HepG2 (cell line): ENCODE measurements around the gene ZSCAN31. TPM values are rescaled to one million over a fixed set of nuclear protein-coding genes. Genes with fewer than 3 reads are reported as not detected.
"Not testable (repeated sequence)": the region's sequence is repeated elsewhere in the genome, so short reads cannot be mapped to it uniquely, and the experiment has no call there.

Experiments used
- ATAC-seq: fragments of 200-7000 bp; cut with Tn5 transposase; 3 replicates; pipeline ENCODE4 v1.9.1; 2020; ENCODE audit warnings: mild to moderate bottlenecking, moderate library complexity
- BruUV-seq: library from RNA; stranded (reverse); fragments of 400-500 nt; replicated peaks from 2 replicates; lab custom pipeline; 2021; lab: Mats Ljungman, UMichigan
- CTCF ChIA-PET: fragments of 300-600 bp; formaldehyde crosslinking; extraction: SDS; loops from one replicate; lab custom pipeline; 2021; ENCODE audit warnings: low total read pairs, inconsistent platforms, low intra/inter-chr PET ratio; lab: Yijun Ruan, JAX
- POLR2A ChIA-PET: fragments of 350-600 bp; sonication (Branson Sonifier 250); formaldehyde crosslinking; loops from one replicate; lab custom pipeline; 2020; ENCODE audit warnings: antibody characterized with exemption, inconsistent platforms; lab: Yijun Ruan, JAX
- DNase-seq: peaks from one replicate; pipeline ENCODE4 v3.0.0-alpha.2; 2015; ENCODE audit warnings: low spot score
- FAIRE-seq: peaks from 3 replicates; lab custom pipeline; 2011; peaks lifted over from hg19 to GRCh38; lab: Jason Lieb, UNC
- H2AFZ ChIP-seq: one replicate; pipeline ENCODE4 v1.6.1; 2011; ENCODE audit warnings: low read length, inconsistent platforms
- H3K27ac ChIP-seq: fragments of 300-600 bp; 3 replicates; pipeline ENCODE4 v1.8.0; 2011; ENCODE audit warnings: mixed run types, mild to moderate bottlenecking, mixed read lengths, low read length, inconsistent platforms; ENCODE audit not compliant: insufficient read depth; ENCODE audit errors: extremely low read length
- H3K27me3 ChIP-seq, 2 experiments: fragments of 200-600 bp in 1 of 2; 2 replicates in 1 of 2; 3 replicates in 1 of 2; pipeline versions ENCODE4 v1.6.0 to v1.8.0; 2011; ENCODE audit warnings: low read length in 2 of 2, mild to moderate bottlenecking in 2 of 2, moderate library complexity in 2 of 2, inconsistent platforms in 1 of 2; ENCODE audit not compliant: insufficient read depth in 2 of 2, control insufficient read depth in 1 of 2
- H3K36me3 ChIP-seq, 2 experiments: fragments of 200-600 bp in 1 of 2; replicated peaks in 1 of 2; 2 replicates in 1 of 2; 3 replicates in 1 of 2; pipeline versions ENCODE4 v1.5.1 to v1.8.0; 2011; ENCODE audit warnings: low read length in 2 of 2, inconsistent platforms in 1 of 2; ENCODE audit not compliant: insufficient read depth in 2 of 2, control insufficient read depth in 1 of 2
- H3K4me1 ChIP-seq: 2 replicates; pipeline ENCODE4 v1.5.1; 2012; ENCODE audit warnings: low read length, inconsistent platforms; ENCODE audit not compliant: insufficient read depth
- H3K4me2 ChIP-seq: 2 replicates; pipeline ENCODE4 v1.6.0; 2011; ENCODE audit warnings: low read depth, low read length, inconsistent platforms
- H3K4me3 ChIP-seq, 3 experiments: fragments of 200-600 bp in 1 of 3; sonication (generic), shearing (Covaris generic) in 1 of 3; replicated peaks in 1 of 3; 2 replicates each; pipeline ENCODE4 v1.5.1; 2011 to 2016; ENCODE audit warnings: low read length in 3 of 3, inconsistent platforms in 2 of 3, low read depth in 2 of 3, mild to moderate bottlenecking in 2 of 3, control low read depth in 1 of 3, mixed read lengths in 1 of 3; ENCODE audit not compliant: insufficient read depth in 1 of 3
- H3K79me2 ChIP-seq: one replicate; pipeline ENCODE4 v1.6.1; 2011; ENCODE audit warnings: low read length, inconsistent platforms; ENCODE audit not compliant: insufficient read depth
- H3K9ac ChIP-seq: 2 replicates; pipeline ENCODE4 v1.6.0; 2011; ENCODE audit warnings: mild to moderate bottlenecking, low read depth, low read length, inconsistent platforms; ENCODE audit not compliant: insufficient read depth
- H3K9me3 ChIP-seq: 2 replicates; pipeline ENCODE4 v1.5.1; 2012; ENCODE audit warnings: mild to moderate bottlenecking, low read length
- H4K20me1 ChIP-seq: 2 replicates; pipeline ENCODE4 v1.6.0; 2011; ENCODE audit warnings: inconsistent platforms, mild to moderate bottlenecking, low read length, moderate library complexity; ENCODE audit not compliant: insufficient read depth
- ARNTL ChIP-seq: sonication (generic); formaldehyde crosslinking; IDR thresholded peaks from 2 replicates; pipeline ENCODE4 v1.4.0; 2020; ENCODE audit warnings: mild to moderate bottlenecking, missing genetic modification reagents
- ATF5 ChIP-seq: sonication (generic); formaldehyde crosslinking; IDR thresholded peaks from 2 replicates; pipeline ENCODE4 v1.4.0; 2020; ENCODE audit warnings: mild to moderate bottlenecking, low read depth, missing genetic modification reagents
- MLLT10 ChIP-seq: sonication (generic); formaldehyde crosslinking; IDR thresholded peaks from 2 replicates; pipeline ENCODE4 v1.4.0; 2020; ENCODE audit warnings: missing genetic modification reagents
- RXRA ChIP-seq: sonication (generic); formaldehyde crosslinking; IDR thresholded peaks from 2 replicates; pipeline ENCODE4 v1.5.1; 2020; ENCODE audit warnings: missing genetic modification reagents
- ZNF772 ChIP-seq: sonication (generic); formaldehyde crosslinking; IDR thresholded peaks from 2 replicates; pipeline ENCODE4 v1.5.0; 2020; ENCODE audit warnings: mild to moderate bottlenecking, missing genetic modification reagents
- WGBS: methylation state at CpG from one replicate; pipeline ENCODE4 v1.1.6; 2017; ENCODE audit warnings: low lambda C conversion rate; 5-methylcytosine and 5-hydroxymethylcytosine counted together
- in situ Hi-C: cut with HindIII; loops from 2 replicates; pipeline ENCODE4 v1.10.0; 2017; ENCODE audit warnings: low pct_unique_long_range_greater_than_20kb; ENCODE audit not compliant: extremely low pct_ligation_motif_present
- intact Hi-C: fragments of 100-400 bp; cut with micrococcal nuclease; formaldehyde crosslinking; loops from one replicate; pipeline ENCODE4 v1.10.0; 2022; ENCODE audit not compliant: unreplicated experiment
- polyA plus RNA-seq, 8 experiments: library from polyadenylated mRNA; depleted of rRNA in 3 of 8; stranded (reverse) in 7 of 8; unstranded in 1 of 8; fragments of >200 nt; fragmentation: Illumina TruSeq in 4 of 8; extraction: Trizol in 4 of 8; gene quantifications; 2 replicates each; pipeline versions ENCODE4 v1.2.1 to v1.2.3, GENCODE V29; 2011 to 2016; ENCODE audit warnings: low read depth in 4 of 8, missing spikeins in 1 of 8, mixed read lengths in 1 of 8; ENCODE audit not compliant: insufficient read depth in 1 of 8
- total RNA-seq, 5 experiments: library from RNA; depleted of rRNA; stranded (reverse); fragments of >200 nt; fragmentation: Illumina TruSeq; extraction: Trizol; gene quantifications; 2 replicates each; pipeline ENCODE4 v1.2.3, GENCODE V29; 2016; ENCODE audit warnings: low read depth in 1 of 5

ZSCAN31 gene
- total and polyA plus RNA-seq, 2 of the 13 experiments (the other 11 are each of a cell fraction or from before 2014, with no cell fraction given) = 5.3 to 6.2 TPM

- no peaks in the 10 kb centered on the region for H3K79me2 ChIP-seq
- no peak overlapping the region for H3K4me3 ChIP-seq
- no peak for ATAC-seq
- no peaks in the 10 kb centered on the region for H3K9me3 ChIP-seq
- ChIA-PET POLR2A (no interaction called here), CTCF (no interaction called here)
- no peaks in the 10 kb centered on the region for H4K20me1 ChIP-seq
- in situ Hi-C loops (no loop called here), intact Hi-C loops (no loop called here)
- no peaks in the 10 kb centered on the region for H3K27me3 ChIP-seq
- no peak for DNase-seq
- 92% methylated on average over 4 of the region's 4 CpGs for WGBS
- no peak overlapping the region for H2AFZ ChIP-seq
- H3K4me2 ChIP-seq = no peak overlapping the region
- TF ChIP-seq MLLT10 (no peak), ARNTL (CRISPR knock-in tag) (no peak), ATF5 (CRISPR knock-in tag) (no peak), RXRA (no peak), ZNF772 (CRISPR knock-in tag) (no peak)
- no peak overlapping the region for H3K27ac ChIP-seq
- H3K4me1 ChIP-seq = no peaks in the 10 kb centered on the region
- no peak overlapping the region for H3K9ac ChIP-seq
- no peak for FAIRE-seq
- BruUV-seq = no TSS peak
- H3K36me3 ChIP-seq = peaks cover 6 to 22% of the 10 kb centered on the region in 2 experiments
Measured at GRCh38 chr6:28368522-28368921, 32.6 kb upstream of the ZSCAN31 start.

GRCh38 chr6:28365590-28365989, 29.6 kb upstream of the ZSCAN31 start:
- H3K9me3 ChIP-seq, H3K9ac ChIP-seq, H3K27ac ChIP-seq, H3K4me2 ChIP-seq, DNase-seq, BruUV-seq, in situ Hi-C loops, intact Hi-C loops, ATAC-seq, H4K20me1 ChIP-seq, H3K4me1 ChIP-seq, H3K27me3 ChIP-seq, H2AFZ ChIP-seq, H3K4me3 ChIP-seq, H3K79me2 ChIP-seq, CTCF ChIA-PET: not testable (repeated sequence)
- H3K36me3 ChIP-seq = peaks cover 9 to 23% of the 10 kb centered on the region in 2 experiments
- peak; percentile 55 for FAIRE-seq
- POLR2A ChIA-PET = interaction anchor here (1.0 kb wide), 1 partner anchor 10 kb away, joined by 5 read pairs; no protein-coding TSS in a partner anchor
- WGBS = 83% methylated on average over 4 of the region's 4 CpGs
